ENCODE measurements around the gene WDR70. TPM values are rescaled to one million over a fixed set of nuclear protein-coding genes. Genes with fewer than 3 reads are reported as not detected.
A peak's percentile ranks its signal among the peaks of the same experiment; 100 is the strongest.

The WDR70 gene
- total and polyA plus RNA-seq, 2 donors (not counting 3 experiments of a cell fraction or from before 2014, with no cell fraction given): 6.7 to 37.3 TPM

- DNase-seq (ENCODE audit: low read depth, low spot score) (peak; percentile 72), FAIRE-seq (no peak)
- POLR2A ChIA-PET: no interaction called here
- Histone ChIP-seq H3K9me3 (replicated peaks; ENCODE audit: control insufficient read depth, insufficient read depth, low read length) (no peaks in the 10 kb centered on the region), H3K79me2 (ENCODE audit: control insufficient read depth, insufficient read depth, low read length) (no peaks in the 10 kb centered on the region), H3K9me1 (replicated peaks; ENCODE audit: control insufficient read depth, extremely low read depth, insufficient read depth, low read length) (no peaks in the 10 kb centered on the region), H3K36me3 (ENCODE audit: control insufficient read depth in 2 of 2, extremely low read depth in 1 of 2, insufficient read depth in 2 of 2, low read length in 2 of 2) (peaks cover 0 to 2% of the 10 kb centered on the region in 2 experiments), H3K27me3 (ENCODE audit: control insufficient read depth in 2 of 2, insufficient read depth in 2 of 2, low read length in 2 of 2) (no peaks in the 10 kb centered on the region), H3K4me1 (ENCODE audit: control insufficient read depth, extremely low read depth, insufficient read depth, low read length) (peaks cover 19% of the 10 kb centered on the region), H3K4me3 (replicated peaks in 1 of 3; ENCODE audit: insufficient read depth in 1 of 3, low read depth in 1 of 3, low read length in 3 of 3) (no peak overlapping the region), H3K4me2 (ENCODE audit: insufficient read depth, low read length) (peak overlapping the region; percentile 35), H3K27ac (ENCODE audit: insufficient read depth, low read depth, low read length) (no peak overlapping the region), H3K9ac (replicated peaks; ENCODE audit: extremely low read depth, insufficient read depth, low read length) (no peak overlapping the region), H2AFZ (ENCODE audit: low read depth, low read length) (no peak overlapping the region), H4K20me1 (replicated peaks; ENCODE audit: control insufficient read depth, extremely low read depth, insufficient read depth, low read length) (no peaks in the 10 kb centered on the region)
- BruUV-seq (replicated peaks): no TSS peak
- TF ChIP-seq MAX (IDR thresholded peaks at IDR 0.05; ENCODE audit: insufficient read depth, insufficient read length) (no peak), FOS (IDR thresholded peaks at IDR 0.05; ENCODE audit: borderline replicate concordance, insufficient read depth, low read length) (no peak), CTCF (IDR thresholded peaks at IDR 0.05; ENCODE audit: extremely low read depth in 1 of 2, insufficient read depth in 1 of 2, low read depth in 1 of 2, low read length in 2 of 2) (no peak), MYC (IDR thresholded peaks at IDR 0.05; ENCODE audit: low read depth, low read length) (no peak), POLR2AphosphoS5 (IDR thresholded peaks at IDR 0.05; ENCODE audit: insufficient read depth, low read depth, low read length) (no peak), JUN (IDR thresholded peaks at IDR 0.05; ENCODE audit: borderline replicate concordance, insufficient read depth, insufficient read length, low read depth) (no peak)
- dilution Hi-C loops (cut with MboI; ENCODE audit: extremely low pct_ligation_motif_present, low sequenced_read_pairs) (no loop called here), intact Hi-C loops (cut with micrococcal nuclease) (loop anchor here (1.0 kb wide), 3 partner anchors 16 to 184 kb away; no protein-coding TSS in a partner anchor)
- CTCF ChIA-PET: interaction anchor here (0.9 to 6.1 kb wide), 12 partner anchors 14 to 325 kb away, joined by 3 to 59 read pairs (median 4); no protein-coding TSS in a partner anchor
Observed at GRCh38 chr5:37737326-37738056, 358.4 kb downstream of the WDR70 start.
